GM23248 (cell line): ENCODE data around the gene ITGA11.

Experiments
- EZH2 ChIP-seq: fragments of 200-600 bp; sonication (generic); IDR thresholded peaks from 2 replicates; pipeline ENCODE4 v1.6.1; 2018; ENCODE audit warnings: antibody characterized with exemption, mild to moderate bottlenecking; ENCODE audit not compliant: insufficient read depth, poor library complexity, severe bottlenecking
- EZH2phosphoT487 ChIP-seq: fragments of 200-600 bp; sonication (generic); IDR thresholded peaks from 2 replicates; pipeline ENCODE4 v1.6.1; 2018; ENCODE audit warnings: antibody characterized with exemption, moderate library complexity, mild to moderate bottlenecking, low read depth; ENCODE audit not compliant: insufficient read depth

- TF ChIP-seq EZH2 (no peak), EZH2phosphoT487 (no peak)
Measured at GRCh38 chr15:68386587-68387288, 45.2 kb downstream of the ITGA11 start.
